SK-N-SH (cell line): Measurements from ENCODE around the gene SNX33. TPM values are rescaled to one million over a fixed set of nuclear protein-coding genes. Genes with fewer than 3 reads are reported as not detected.

Experiments used
- CTCF ChIA-PET: fragments of 300-600, 350-600 bp; formaldehyde crosslinking; extraction: SDS; loops from one replicate; lab custom pipeline; 2021; lab: Yijun Ruan, JAX
- POLR2A ChIA-PET: fragments of 350-600 bp; sonication (Branson Sonifier 250); formaldehyde crosslinking; extraction: SDS; loops from one replicate; lab custom pipeline; 2020; ENCODE audit warnings: antibody characterized with exemption, inconsistent platforms; lab: Yijun Ruan, JAX
- DNase-seq: peaks from one replicate; pipeline ENCODE4 v3.0.0; 2012
- H2AFZ ChIP-seq: fragments of 200-600 bp; sonication (generic); 2 replicates; pipeline ENCODE4 v1.8.1; 2016; ENCODE audit warnings: antibody characterized with exemption, mild to moderate bottlenecking, low read depth
- H3F3A ChIP-seq: fragments of 200-600 bp; sonication (generic); replicated peaks from 2 replicates; pipeline ENCODE3; 2016; ENCODE audit warnings: antibody characterized with exemption, mild to moderate bottlenecking; ENCODE audit not compliant: insufficient read depth
- H3K27ac ChIP-seq, 2 experiments: fragments of 200-500 bp in 1 of 2; fragments of 200-600 bp in 1 of 2; sonication (Bioruptor generic) in 1 of 2; sonication (generic), shearing (Covaris generic) in 1 of 2; 2 replicates each; pipeline versions ENCODE4 v1.5.1 to v1.6.1; 2014 to 2016; ENCODE audit warnings: low read depth in 2 of 2, inconsistent platforms in 1 of 2, low read length in 1 of 2, mild to moderate bottlenecking in 1 of 2, mixed read lengths in 1 of 2
- H3K27me3 ChIP-seq: fragments of 200-600 bp; sonication (generic), shearing (Covaris generic); 2 replicates; pipeline ENCODE4 v1.6.1; 2016; ENCODE audit warnings: mixed run types; ENCODE audit not compliant: insufficient read depth
- H3K36me3 ChIP-seq, 2 experiments: fragments of 200-500 bp in 1 of 2; fragments of 200-600 bp in 1 of 2; sonication (Bioruptor generic) in 1 of 2; sonication (generic) in 1 of 2; replicated peaks in 1 of 2; 2 replicates each; pipeline versions ENCODE3 to v1.5.1; 2014 to 2016; ENCODE audit warnings: low read length in 1 of 2, mild to moderate bottlenecking in 1 of 2; ENCODE audit not compliant: insufficient read depth in 2 of 2, control insufficient read depth in 1 of 2
- H3K4me1 ChIP-seq, 2 experiments: fragments of 200-500 bp in 1 of 2; fragments of 200-600 bp in 1 of 2; sonication (Bioruptor generic) in 1 of 2; sonication (generic), shearing (Covaris generic) in 1 of 2; 2 replicates each; pipeline versions ENCODE4 v1.5.1 to v1.6.1; 2014 to 2016; ENCODE audit warnings: low read depth in 1 of 2, low read length in 1 of 2, mixed run types in 1 of 2; ENCODE audit not compliant: insufficient read depth in 2 of 2, control insufficient read depth in 1 of 2
- H3K4me2 ChIP-seq: fragments of 200-600 bp; sonication (generic), shearing (Covaris generic); 2 replicates; pipeline ENCODE4 v1.6.1; 2017; ENCODE audit warnings: mixed run types
- H3K4me3 ChIP-seq, 2 experiments: fragments of 200-500 bp in 1 of 2; fragments of 200-600 bp in 1 of 2; sonication (Bioruptor generic) in 1 of 2; sonication (generic), shearing (Covaris generic) in 1 of 2; 2 replicates each; pipeline versions ENCODE4 v1.5.1 to v1.8.1; 2014 to 2016; ENCODE audit warnings: low read depth in 2 of 2, inconsistent platforms in 1 of 2, low read length in 1 of 2, mild to moderate bottlenecking in 1 of 2, mixed read lengths in 1 of 2, moderate library complexity in 1 of 2
- H3K79me2 ChIP-seq: fragments of 200-600 bp; sonication (generic); 2 replicates; pipeline ENCODE4 v1.8.1; 2017; ENCODE audit warnings: mild to moderate bottlenecking; ENCODE audit not compliant: insufficient read depth
- H3K9ac ChIP-seq: fragments of 200-600 bp; sonication (generic); 2 replicates; pipeline ENCODE4 v1.6.1; 2017; ENCODE audit warnings: mixed run types
- H3K9me2 ChIP-seq: fragments of 200-600 bp; sonication (generic); 2 replicates; pipeline ENCODE4 v1.6.1; 2017; ENCODE audit warnings: mixed run types
- H3K9me3 ChIP-seq: fragments of 200-600 bp; sonication (generic); 2 replicates; pipeline ENCODE4 v1.6.1; 2017; ENCODE audit warnings: mixed run types, mild to moderate bottlenecking, moderate library complexity
- H4K20me1 ChIP-seq: fragments of 200-600 bp; sonication (generic); 2 replicates; pipeline ENCODE4 v1.6.1; 2017; ENCODE audit warnings: mild to moderate bottlenecking, mixed run types; ENCODE audit not compliant: insufficient read depth
- ELF1 ChIP-seq: IDR thresholded peaks from 2 replicates; pipeline ENCODE4 v1.4.0; 2012
- EP300 ChIP-seq, 2 experiments: IDR thresholded peaks; 2 replicates each; pipeline versions ENCODE4 v1.4.0 to v1.6.1; 2012; ENCODE audit warnings: borderline replicate concordance in 1 of 2, low read depth in 1 of 2, low read length in 1 of 2
- EZH2phosphoT487 ChIP-seq: fragments of 200-600 bp; sonication (generic); IDR thresholded peaks from 2 replicates; pipeline ENCODE4 v1.6.1; 2017; ENCODE audit warnings: low read depth, mixed run types, mild to moderate bottlenecking, antibody characterized with exemption, moderate library complexity, borderline replicate concordance
- GATA2 ChIP-seq: sonication (generic); formaldehyde crosslinking; IDR thresholded peaks from 2 replicates; pipeline ENCODE4 v1.5.0; 2020; ENCODE audit warnings: mild to moderate bottlenecking, missing genetic modification reagents
- JUND ChIP-seq: IDR thresholded peaks from 2 replicates; pipeline ENCODE4 v1.4.0; 2012
- POLR2AphosphoS5 ChIP-seq: IDR thresholded peaks from 2 replicates; pipeline ENCODE4 v1.6.1; 2012; ENCODE audit warnings: low read depth, low read length
- RCOR1 ChIP-seq: fragments of 150-350 bp; IDR thresholded peaks from 2 replicates; pipeline ENCODE4 v1.6.1; 2017; ENCODE audit warnings: antibody characterized with exemption, low read length
- RFX5 ChIP-seq: IDR thresholded peaks from 2 replicates; pipeline ENCODE4 v1.6.1; 2012; ENCODE audit warnings: mild to moderate bottlenecking, improper control_type of control experiment, low read length
- SIN3A ChIP-seq: IDR thresholded peaks from 2 replicates; pipeline ENCODE4 v1.6.1; 2012; ENCODE audit warnings: low read depth, mild to moderate bottlenecking, low read length, moderate library complexity, borderline replicate concordance
- SMC3 ChIP-seq: IDR thresholded peaks from 2 replicates; pipeline ENCODE4 v1.6.1; 2012; ENCODE audit warnings: low read depth, low read length, improper control_type of control experiment
- TAF1 ChIP-seq: IDR thresholded peaks from 2 replicates; pipeline ENCODE4 v1.6.1; 2012; ENCODE audit warnings: low read depth, mild to moderate bottlenecking, low read length, moderate library complexity, borderline replicate concordance
- TCF12 ChIP-seq: IDR thresholded peaks from 2 replicates; pipeline ENCODE4 v1.4.0; 2012
- WGBS: methylation state at CpG from one replicate; pipeline ENCODE4 v1.1.6; 2017; ENCODE audit warnings: low lambda C conversion rate; 5-methylcytosine and 5-hydroxymethylcytosine counted together
- polyA plus RNA-seq, 3 experiments: library from polyadenylated mRNA; depleted of rRNA; stranded (reverse); fragments of >200 nt; gene quantifications; 2 replicates each; pipeline ENCODE4 v1.2.3, GENCODE V29; 2012
- TF ChIP-seq, protein P1 (sequence below): IDR thresholded peaks from 2 replicates; pipeline ENCODE4 v1.6.1; 2012; ENCODE audit warnings: mild to moderate bottlenecking, low read depth, low read length, moderate library complexity
- TF ChIP-seq, protein P2 (sequence below): fragments of 150-350 bp; IDR thresholded peaks from 2 replicates; pipeline ENCODE4 v1.6.1; 2017; ENCODE audit warnings: antibody characterized with exemption, low read length, low read depth, borderline replicate concordance

Gene SNX33
- polyA plus RNA-seq, 1 of the 3 experiments (the other 2 are of a cell fraction) = 7.7 TPM

DNA sequence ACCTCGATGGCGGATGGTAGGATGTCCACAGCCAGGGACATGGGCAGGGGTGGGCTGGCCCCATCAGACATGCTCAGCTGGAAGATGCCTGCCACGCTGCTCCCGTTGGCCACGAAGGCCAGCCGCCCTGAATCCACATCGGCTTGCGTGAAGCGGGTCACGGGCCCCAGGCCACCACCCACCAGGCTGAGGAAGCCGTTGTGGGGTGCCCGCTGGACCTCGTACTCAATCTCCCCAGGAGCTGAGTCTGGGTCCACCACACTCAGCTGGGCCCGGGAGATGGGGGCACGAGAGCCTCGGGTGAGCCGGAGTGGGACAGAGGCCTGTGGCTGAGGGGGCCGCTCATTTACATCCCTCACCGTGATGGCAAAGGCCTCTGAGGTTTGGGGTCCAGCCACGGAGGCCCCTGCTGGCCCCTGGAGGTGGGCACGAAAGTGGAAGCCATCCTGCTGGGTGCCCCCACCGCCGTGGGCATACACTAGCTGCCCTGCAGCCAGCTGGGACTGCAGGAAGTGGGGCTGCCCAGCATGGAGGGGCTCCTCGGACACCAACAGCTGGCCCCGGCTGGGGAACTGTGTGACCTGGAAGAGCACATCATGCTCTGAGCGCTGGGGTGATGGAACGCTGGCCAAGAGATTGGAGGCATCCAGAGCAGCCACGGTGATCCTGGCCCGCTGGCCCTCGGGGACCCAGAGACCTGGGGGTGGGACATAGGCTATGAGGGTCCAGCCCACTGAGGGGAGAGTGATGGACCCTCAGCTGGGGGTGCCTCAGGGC lies 29.2 kb downstream of the SNX33 start:
- H3K9me2 ChIP-seq = no peaks in the 10 kb centered on the region
- no peaks in the 10 kb centered on the region for H4K20me1 ChIP-seq
- H3K79me2 ChIP-seq = no peaks in the 10 kb centered on the region
- H3K4me1 ChIP-seq = peaks cover 20 to 28% of the 10 kb centered on the region in 2 experiments; a peak in 3 of 4 replicates
- H3K4me3 ChIP-seq = no peak overlapping the region
- H2AFZ ChIP-seq = no peak overlapping the region
- no peak for DNase-seq
- no peaks in the 10 kb centered on the region for H3K36me3 ChIP-seq
- no peak for TF ChIP-seq POLR2AphosphoS5
- TF ChIP-seq TCF12 = no peak
- no peak for TF ChIP-seq ELF1
- no peak for TF ChIP-seq SIN3A
- no peak for TF ChIP-seq TAF1
- no peak for TF ChIP-seq RCOR1
- TF ChIP-seq, protein P1, sequence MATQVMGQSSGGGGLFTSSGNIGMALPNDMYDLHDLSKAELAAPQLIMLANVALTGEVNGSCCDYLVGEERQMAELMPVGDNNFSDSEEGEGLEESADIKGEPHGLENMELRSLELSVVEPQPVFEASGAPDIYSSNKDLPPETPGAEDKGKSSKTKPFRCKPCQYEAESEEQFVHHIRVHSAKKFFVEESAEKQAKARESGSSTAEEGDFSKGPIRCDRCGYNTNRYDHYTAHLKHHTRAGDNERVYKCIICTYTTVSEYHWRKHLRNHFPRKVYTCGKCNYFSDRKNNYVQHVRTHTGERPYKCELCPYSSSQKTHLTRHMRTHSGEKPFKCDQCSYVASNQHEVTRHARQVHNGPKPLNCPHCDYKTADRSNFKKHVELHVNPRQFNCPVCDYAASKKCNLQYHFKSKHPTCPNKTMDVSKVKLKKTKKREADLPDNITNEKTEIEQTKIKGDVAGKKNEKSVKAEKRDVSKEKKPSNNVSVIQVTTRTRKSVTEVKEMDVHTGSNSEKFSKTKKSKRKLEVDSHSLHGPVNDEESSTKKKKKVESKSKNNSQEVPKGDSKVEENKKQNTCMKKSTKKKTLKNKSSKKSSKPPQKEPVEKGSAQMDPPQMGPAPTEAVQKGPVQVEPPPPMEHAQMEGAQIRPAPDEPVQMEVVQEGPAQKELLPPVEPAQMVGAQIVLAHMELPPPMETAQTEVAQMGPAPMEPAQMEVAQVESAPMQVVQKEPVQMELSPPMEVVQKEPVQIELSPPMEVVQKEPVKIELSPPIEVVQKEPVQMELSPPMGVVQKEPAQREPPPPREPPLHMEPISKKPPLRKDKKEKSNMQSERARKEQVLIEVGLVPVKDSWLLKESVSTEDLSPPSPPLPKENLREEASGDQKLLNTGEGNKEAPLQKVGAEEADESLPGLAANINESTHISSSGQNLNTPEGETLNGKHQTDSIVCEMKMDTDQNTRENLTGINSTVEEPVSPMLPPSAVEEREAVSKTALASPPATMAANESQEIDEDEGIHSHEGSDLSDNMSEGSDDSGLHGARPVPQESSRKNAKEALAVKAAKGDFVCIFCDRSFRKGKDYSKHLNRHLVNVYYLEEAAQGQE = no peak
- no peak for TF ChIP-seq GATA2 (CRISPR knock-in tag)
- TF ChIP-seq JUND = no peak
- TF ChIP-seq EZH2phosphoT487 = no peak
- TF ChIP-seq RFX5 = no peak
- no peak for TF ChIP-seq EP300 (IDR thresholded peaks at IDR 0.05; ENCODE audit: borderline replicate concordance in 1 of 2, low read depth in 1 of 2, low read length in 1 of 2)
- TF ChIP-seq SMC3 = no peak
- TF ChIP-seq, protein P2, sequence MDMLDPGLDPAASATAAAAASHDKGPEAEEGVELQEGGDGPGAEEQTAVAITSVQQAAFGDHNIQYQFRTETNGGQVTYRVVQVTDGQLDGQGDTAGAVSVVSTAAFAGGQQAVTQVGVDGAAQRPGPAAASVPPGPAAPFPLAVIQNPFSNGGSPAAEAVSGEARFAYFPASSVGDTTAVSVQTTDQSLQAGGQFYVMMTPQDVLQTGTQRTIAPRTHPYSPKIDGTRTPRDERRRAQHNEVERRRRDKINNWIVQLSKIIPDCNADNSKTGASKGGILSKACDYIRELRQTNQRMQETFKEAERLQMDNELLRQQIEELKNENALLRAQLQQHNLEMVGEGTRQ = no peak
- TF ChIP-seq, all 33 proteins: peak for 0
- Histone ChIP-seq H3F3A (no peaks in the 10 kb centered on the region), H3K27ac (no peak overlapping the region), H3K4me2 (no peak overlapping the region), H3K9me3 (no peaks in the 10 kb centered on the region), H3K9ac (no peak overlapping the region), H3K27me3 (no peaks in the 10 kb centered on the region)
- ChIA-PET POLR2A (no interaction called here), CTCF (interaction anchor here (1.0 to 2.9 kb wide), 4 partner anchors 9 to 309 kb away, joined by 3 to 12 read pairs (median 6); partner anchors contain the start of genes IMP3 and MAN2C1)
- WGBS = 94% methylated on average over 9 of the region's 30 CpGs
